Measurements from ENCODE around the gene CALM1.

The CALM1 gene

GRCh38 chr14:90444077-90444696 lies 47.4 kb downstream of the CALM1 start:
- DNase-seq, result no peak

- DNase-seq, result no peak
Measured at GRCh38 chr14:90445011-90445410, 48.2 kb downstream of the CALM1 start.

GRCh38 chr14:90446405-90446804 lies 49.6 kb downstream of the CALM1 start:
- no peak for DNase-seq

- DNase-seq, result no peak
Measured at GRCh38 chr14:90447720-90448497, 51.1 kb downstream of the CALM1 start.

GRCh38 chr14:90449411-90449810 lies 52.6 kb downstream of the CALM1 start:
- no peak for DNase-seq

GRCh38 chr14:90450151-90450550 lies 53.3 kb downstream of the CALM1 start:
- DNase-seq, result no peak

- DNase-seq, result no peak
Measured at GRCh38 chr14:90450667-90451066, 53.8 kb downstream of the CALM1 start.

- DNase-seq, result no peak
Measured at GRCh38 chr14:90451443-90451842, 54.6 kb downstream of the CALM1 start.

GRCh38 chr14:90451961-90452360 lies 55.1 kb downstream of the CALM1 start:
- no peak for DNase-seq

- DNase-seq, result no peak
Measured at GRCh38 chr14:90452366-90452765, 55.5 kb downstream of the CALM1 start.

GRCh38 chr14:90453401-90453951 lies 56.6 kb downstream of the CALM1 start:
- DNase-seq, result peak; percentile 50

- peak; percentile 80 for DNase-seq
Measured at GRCh38 chr14:90454041-90455000, 57.5 kb downstream of the CALM1 start.

- no peak for DNase-seq
Measured at GRCh38 chr14:90455100-90455571, 58.3 kb downstream of the CALM1 start.

GRCh38 chr14:90456551-90456950 lies 59.7 kb downstream of the CALM1 start:
- DNase-seq, result no peak

GRCh38 chr14:90457186-90457585 lies 60.4 kb downstream of the CALM1 start:
- no peak for DNase-seq
